ENCODE results near the gene PTEN. TPM values are rescaled to one million over a fixed set of nuclear protein-coding genes. Genes with fewer than 3 reads are reported as not detected.
"Not testable (repeated sequence)": the region's sequence is repeated elsewhere in the genome, so short reads cannot be mapped to it uniquely, and the experiment has no call there.

The PTEN gene
- total RNA-seq, 1 donor from 2014 or later, result 90.3 TPM

GRCh38 chr10:87895430-87895829 lies 32.0 kb downstream of the PTEN start:
- peaks cover 67% of the 10 kb centered on the region for H4K20me1 ChIP-seq (ENCODE audit: insufficient read depth, low read length)
- no peaks in the 10 kb centered on the region for H3K4me1 ChIP-seq (ENCODE audit: insufficient read depth, low read length)
- no peak for FAIRE-seq
- Mint-ChIP-seq H3K27ac (ENCODE audit: unreplicated experiment) (no peak overlapping the region), H3K27me3 (ENCODE audit: low read depth, unreplicated experiment) (no peaks in the 10 kb centered on the region), H3K4me1 (ENCODE audit: low read depth, unreplicated experiment) (peaks cover 12% of the 10 kb centered on the region), H3K9me3 (ENCODE audit: unreplicated experiment) (peaks cover 11% of the 10 kb centered on the region), H3K4me3 (ENCODE audit: unreplicated experiment) (no peak overlapping the region), H3K36me3 (ENCODE audit: low read depth, unreplicated experiment) (peaks cover 14% of the 10 kb centered on the region)
- H3K79me2 ChIP-seq (ENCODE audit: insufficient read depth, low read length), result peaks cover 83% of the 10 kb centered on the region
- H3K9ac ChIP-seq (ENCODE audit: low read length), result no peak overlapping the region
- TF ChIP-seq CTCF (IDR thresholded peaks at IDR 0.05; ENCODE audit: insufficient read depth, low read depth, low read length), result no peak
- no peak for TF ChIP-seq EZH2 (IDR thresholded peaks at IDR 0.05; ENCODE audit: insufficient read depth, low read length)
- no peaks in the 10 kb centered on the region for H3K36me3 ChIP-seq (ENCODE audit: insufficient read depth, low read length)
- no peak overlapping the region for H2AFZ ChIP-seq (ENCODE audit: low read depth, low read length)
- H3K9me3 ChIP-seq (ENCODE audit: insufficient read depth, low read depth, low read length), result no peaks in the 10 kb centered on the region
- DNase-seq (ENCODE audit: low read depth), result no peak
- no peak overlapping the region for H3K27ac ChIP-seq (ENCODE audit: low read depth, low read length)
- H3K4me2 ChIP-seq (ENCODE audit: low read length), result no peak overlapping the region
- no peaks in the 10 kb centered on the region for H3K27me3 ChIP-seq (ENCODE audit: insufficient read depth, low read length)
- no peak overlapping the region for H3K4me3 ChIP-seq (ENCODE audit: insufficient read depth, low read depth, low read length)

- Histone ChIP-seq H3K4me2 (ENCODE audit: low read length) (no peak overlapping the region), H2AFZ (ENCODE audit: low read depth, low read length) (no peak overlapping the region), H3K4me3 (ENCODE audit: insufficient read depth, low read depth, low read length) (no peak overlapping the region), H4K20me1 (ENCODE audit: insufficient read depth, low read length) (peaks cover 60% of the 10 kb centered on the region), H3K79me2 (ENCODE audit: insufficient read depth, low read length) (peaks cover 81% of the 10 kb centered on the region), H3K36me3 (ENCODE audit: insufficient read depth, low read length) (no peaks in the 10 kb centered on the region), H3K4me1 (ENCODE audit: insufficient read depth, low read length) (no peaks in the 10 kb centered on the region), H3K9me3 (ENCODE audit: insufficient read depth, low read depth, low read length) (no peaks in the 10 kb centered on the region), H3K9ac (ENCODE audit: low read length) (no peak overlapping the region), H3K27ac (ENCODE audit: low read depth, low read length) (peak overlapping the region; percentile 2), H3K27me3 (ENCODE audit: insufficient read depth, low read length) (no peaks in the 10 kb centered on the region)
- Mint-ChIP-seq H3K4me1 (ENCODE audit: low read depth, unreplicated experiment) (peaks cover 14% of the 10 kb centered on the region), H3K27me3 (ENCODE audit: low read depth, unreplicated experiment) (no peaks in the 10 kb centered on the region), H3K9me3 (ENCODE audit: unreplicated experiment) (peaks cover 11% of the 10 kb centered on the region), H3K36me3 (ENCODE audit: low read depth, unreplicated experiment) (peaks cover 19% of the 10 kb centered on the region), H3K27ac (ENCODE audit: unreplicated experiment) (no peak overlapping the region), H3K4me3 (ENCODE audit: unreplicated experiment) (no peak overlapping the region)
- DNase-seq (ENCODE audit: low read depth), result no peak
- TF ChIP-seq EZH2 (IDR thresholded peaks at IDR 0.05; ENCODE audit: insufficient read depth, low read length) (no peak), CTCF (IDR thresholded peaks at IDR 0.05; ENCODE audit: insufficient read depth, low read depth, low read length) (no peak)
- FAIRE-seq, result no peak
Observed at GRCh38 chr10:87896216-87896615, 32.8 kb downstream of the PTEN start.

DNA sequence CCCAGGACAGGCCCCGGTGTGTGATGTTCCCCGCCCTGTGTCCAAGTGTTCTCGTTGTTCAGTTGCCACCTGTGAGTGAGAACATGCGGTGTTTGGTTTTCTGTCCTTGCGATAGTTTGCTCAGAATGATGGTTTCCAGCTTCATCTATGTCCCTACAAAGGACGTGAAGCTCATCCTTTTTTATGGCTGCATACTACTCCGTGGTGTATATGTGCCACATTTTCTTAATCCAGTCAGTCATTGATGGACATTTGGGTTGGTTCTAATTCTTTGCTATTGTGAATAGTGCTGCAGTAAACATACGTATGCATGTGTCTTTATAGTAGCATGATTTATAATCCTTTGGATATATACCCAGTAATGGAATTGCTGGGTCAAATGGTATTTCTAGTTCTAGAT lies 34.5 kb downstream of the PTEN start:
- H3K9me3 Mint-ChIP-seq (ENCODE audit: unreplicated experiment), result peaks cover 11% of the 10 kb centered on the region
- not testable (repeated sequence) for H3K36me3 ChIP-seq (ENCODE audit: insufficient read depth, low read length); FAIRE-seq; H3K9me3 ChIP-seq (ENCODE audit: insufficient read depth, low read depth, low read length); H3K27ac ChIP-seq (ENCODE audit: low read depth, low read length); H3K4me2 ChIP-seq (ENCODE audit: low read length); H2AFZ ChIP-seq (ENCODE audit: low read depth, low read length); H3K27me3 ChIP-seq (ENCODE audit: insufficient read depth, low read length); DNase-seq (ENCODE audit: low read depth); H3K4me3 ChIP-seq (ENCODE audit: insufficient read depth, low read depth, low read length); H3K9ac ChIP-seq (ENCODE audit: low read length); H3K27me3 Mint-ChIP-seq (ENCODE audit: low read depth, unreplicated experiment); H3K4me3 Mint-ChIP-seq (ENCODE audit: unreplicated experiment); H3K4me1 ChIP-seq (ENCODE audit: insufficient read depth, low read length); H3K27ac Mint-ChIP-seq (ENCODE audit: unreplicated experiment)
- peaks cover 20% of the 10 kb centered on the region for H3K4me1 Mint-ChIP-seq (ENCODE audit: low read depth, unreplicated experiment)
- peaks cover 75% of the 10 kb centered on the region for H3K79me2 ChIP-seq (ENCODE audit: insufficient read depth, low read length)
- peaks cover 49% of the 10 kb centered on the region for H4K20me1 ChIP-seq (ENCODE audit: insufficient read depth, low read length)
- H3K36me3 Mint-ChIP-seq (ENCODE audit: low read depth, unreplicated experiment), result peaks cover 20% of the 10 kb centered on the region

- H3K9ac ChIP-seq (ENCODE audit: low read length); H3K4me3 Mint-ChIP-seq (ENCODE audit: unreplicated experiment); H3K27me3 ChIP-seq (ENCODE audit: insufficient read depth, low read length); H3K27ac ChIP-seq (ENCODE audit: low read depth, low read length); DNase-seq (ENCODE audit: low read depth); H3K4me2 ChIP-seq (ENCODE audit: low read length); H3K36me3 ChIP-seq (ENCODE audit: insufficient read depth, low read length); H2AFZ ChIP-seq (ENCODE audit: low read depth, low read length); H3K4me1 ChIP-seq (ENCODE audit: insufficient read depth, low read length); H3K4me3 ChIP-seq (ENCODE audit: insufficient read depth, low read depth, low read length); H3K27me3 Mint-ChIP-seq (ENCODE audit: low read depth, unreplicated experiment); FAIRE-seq; H3K27ac Mint-ChIP-seq (ENCODE audit: unreplicated experiment); H3K9me3 ChIP-seq (ENCODE audit: insufficient read depth, low read depth, low read length): not testable (repeated sequence)
- H3K36me3 Mint-ChIP-seq (ENCODE audit: low read depth, unreplicated experiment), result peaks cover 36% of the 10 kb centered on the region
- peaks cover 14% of the 10 kb centered on the region for H3K4me1 Mint-ChIP-seq (ENCODE audit: low read depth, unreplicated experiment)
- peaks cover 16% of the 10 kb centered on the region for H3K9me3 Mint-ChIP-seq (ENCODE audit: unreplicated experiment)
- Histone ChIP-seq H4K20me1 (ENCODE audit: insufficient read depth, low read length) (peaks cover 56% of the 10 kb centered on the region), H3K79me2 (ENCODE audit: insufficient read depth, low read length) (peaks cover 78% of the 10 kb centered on the region)
Observed at GRCh38 chr10:87903396-87903795, 40.0 kb downstream of the PTEN start.
